ENCODE measurements around the gene KLHL3. TPM values are rescaled to one million over a fixed set of nuclear protein-coding genes. Genes with fewer than 3 reads are reported as not detected.
A peak's percentile ranks its signal among the peaks of the same experiment; 100 is the strongest.

The KLHL3 gene
- total RNA-seq (10 to 100 TPM; 20.4 to 37.4 (median 28.2) TPM), polyA plus RNA-seq (10 to 100 TPM; 12.4 to 23.2 TPM)
- long read RNA-seq, donor 1, full-length matches to known transcripts: 9 of 32 reads
- long read RNA-seq, donor 1, partial matches to known transcripts: 3 of 32 reads
- long read RNA-seq, donor 1, other reads (novel, unspliced or antisense): 20 of 32 reads
- long read RNA-seq, donor 2, full-length matches to known transcripts: 10 of 37 reads
- long read RNA-seq, donor 2, partial matches to known transcripts: 2 of 37 reads
- long read RNA-seq, donor 2, other reads (novel, unspliced or antisense): 25 of 37 reads
- long read RNA-seq, donor 3, full-length matches to known transcripts: 7 of 40 reads
- long read RNA-seq, donor 3, partial matches to known transcripts: 2 of 40 reads
- long read RNA-seq, donor 3, other reads (novel, unspliced or antisense): 31 of 40 reads

GRCh38 chr5:137735555-137736284, at the start of gene KLHL3:
Gene KLHL3 (minus strand): TSS chr5:137736089. CDS start chr5:137735646, 443 bp downstream.
- H3K4me3 ChIP-seq: peak within 1 kb of the TSS; percentile 14 to 62 (median 52)
- H3K27me3 ChIP-seq: no peaks in the 10 kb centered on the region
- TF ChIP-seq CTCF (IDR thresholded peaks at IDR 0.05): peak in 3 of 9 donors; percentile 49 to 52 (median 49)
- peak within 1 kb of the TSS; percentile 1 to 89 (median 78) for H3K27ac ChIP-seq
- peak; percentile 34 to 39 for DNase-seq
- intact Hi-C loops (cut with DNase I): loop anchor here in 6 of 10 donors (2.0 to 5.0 kb wide), 5 partner anchors 38 to 111 kb away; no protein-coding TSS in a partner anchor
- 2 to 5% methylated on average over 12 of the region's 12 CpGs for WGBS, 2 donors
- H3K9me3 ChIP-seq: peaks cover 0 to 6% (median 0%) of the 10 kb centered on the region in 11 donors
- peaks cover 15 to 64% (median 57%) of the 10 kb centered on the region in 9 donors for H3K4me1 ChIP-seq
- peak; percentile 37 to 85 (median 74) for ATAC-seq
- no peaks in the 10 kb centered on the region for H3K36me3 ChIP-seq

- no peak for DNase-seq
- Histone ChIP-seq H3K36me3 (no peaks in the 10 kb centered on the region), H3K4me1 (peaks cover 0 to 13% (median 0%) of the 10 kb centered on the region in 9 donors), H3K4me3 (no peak overlapping the region), H3K27me3 (no peaks in the 10 kb centered on the region), H3K27ac (no peak overlapping the region), H3K9me3 (peaks cover 0 to 6% (median 0%) of the 10 kb centered on the region in 11 donors)
- intact Hi-C loops (cut with DNase I): no loop called here
- no peak for ATAC-seq
- no peak for TF ChIP-seq CTCF (IDR thresholded peaks at IDR 0.05)
- 69 to 73% methylated on average over 4 of the region's 4 CpGs for WGBS, 2 donors
Measured at GRCh38 chr5:137782984-137783536, 47.2 kb upstream of the KLHL3 start.

GRCh38 chr5:137782055-137782454, 46.2 kb upstream of the KLHL3 start:
- peaks cover 0 to 13% (median 0%) of the 10 kb centered on the region in 9 donors for H3K4me1 ChIP-seq
- no peak overlapping the region for H3K27ac ChIP-seq
- H3K27me3 ChIP-seq: no peaks in the 10 kb centered on the region
- H3K4me3 ChIP-seq: no peak overlapping the region
- peaks cover 0 to 6% (median 0%) of the 10 kb centered on the region in 11 donors for H3K9me3 ChIP-seq
- ATAC-seq: no peak
- DNase-seq: no peak
- TF ChIP-seq CTCF (IDR thresholded peaks at IDR 0.05): no peak
- intact Hi-C loops (cut with DNase I): no loop called here
- 93 to 96% methylated on average over 2 of the region's 2 CpGs for WGBS, 2 donors
- no peaks in the 10 kb centered on the region for H3K36me3 ChIP-seq

Measured in heart right ventricle (tissue), 16 donors.